Natural killer cell (primary cell): ENCODE data around the gene CYP27B1. TPM values are rescaled to one million over a fixed set of nuclear protein-coding genes. Genes with fewer than 3 reads are reported as not detected.
A peak's percentile ranks its signal among the peaks of the same experiment; 100 is the strongest.

Experiments used
- ATAC-seq, 3 donors: fragments of 150-1000 bp in 2 of 3; fragments of 200-7000 bp in 1 of 3; cut with Tn5 transposase; 1 replicate in 1 of 3; 2 replicates in 2 of 3; pipeline ENCODE4 v1.10.0; 2021; ENCODE audit warnings: mild to moderate bottlenecking in 2 of 3, moderate library complexity in 2 of 3
- DNase-seq, 2 donors: peaks; one replicate each; pipeline versions ENCODE4 v3.0.0 to v3.0.0-alpha.2; 2013 to 2021; ENCODE audit warnings: mixed read lengths in 1 of 2
- H3K27ac ChIP-seq: one replicate; pipeline ENCODE4 v1.5.1; 2013; ENCODE audit warnings: mild to moderate bottlenecking, low read length
- H3K27me3 ChIP-seq: one replicate; pipeline ENCODE4 v1.6.1; 2013; ENCODE audit warnings: low read length; ENCODE audit not compliant: control insufficient read depth, insufficient read depth
- H3K36me3 ChIP-seq: one replicate; pipeline ENCODE4 v1.6.1; 2013; ENCODE audit warnings: low read length; ENCODE audit not compliant: control insufficient read depth, insufficient read depth
- H3K4me1 ChIP-seq: one replicate; pipeline ENCODE4 v1.6.1; 2013; ENCODE audit warnings: low read length; ENCODE audit not compliant: control insufficient read depth, insufficient read depth
- H3K4me3 ChIP-seq: one replicate; pipeline ENCODE4 v1.5.1; 2013; ENCODE audit warnings: low read length
- H3K9me3 ChIP-seq: one replicate; pipeline ENCODE4 v1.6.1; 2013; ENCODE audit warnings: low read length; ENCODE audit not compliant: control insufficient read depth, insufficient read depth
- H3K27ac Mint-ChIP-seq, 2 donors: one replicate each; pipeline ENCODE4 v1.8.0; 2022; ENCODE audit warnings: mild to moderate bottlenecking in 2 of 2, mixed read lengths in 2 of 2, moderate library complexity in 1 of 2
- H3K27me3 Mint-ChIP-seq, 2 donors: one replicate each; pipeline ENCODE4 v1.8.0; 2022; ENCODE audit warnings: low read depth in 2 of 2, mixed read lengths in 2 of 2
- H3K36me3 Mint-ChIP-seq: one replicate; pipeline ENCODE4 v1.8.0; 2022; ENCODE audit warnings: mixed read lengths
- H3K4me1 Mint-ChIP-seq, 2 donors: one replicate each; pipeline ENCODE4 v1.8.0; 2022; ENCODE audit warnings: mixed read lengths in 2 of 2
- H3K4me3 Mint-ChIP-seq: one replicate; pipeline ENCODE4 v1.8.0; 2022; ENCODE audit warnings: mild to moderate bottlenecking, moderate library complexity, mixed read lengths
- H3K9me3 Mint-ChIP-seq, 2 donors: one replicate each; pipeline ENCODE4 v1.8.0; 2022; ENCODE audit warnings: mixed read lengths in 2 of 2
- CTCF ChIP-seq: fragments of 200-600 bp; IDR thresholded peaks from one replicate; pipeline ENCODE4 v1.8.0; 2022; ENCODE audit warnings: antibody characterized with exemption
- WGBS: methylation state at CpG from one replicate; pipeline ENCODE4 v1.1.7; 2013; ENCODE audit warnings: missing lambda C conversion rate; ENCODE audit not compliant: insufficient coverage; 5-methylcytosine and 5-hydroxymethylcytosine counted together
- intact Hi-C: fragments of 100-400 bp; cut with micrococcal nuclease; formaldehyde crosslinking; loops from one replicate; pipeline ENCODE4 v1.14.2; 2022
- total RNA-seq, 4 donors: library from RNA; stranded (reverse); fragments of 120-200 nt in 1 of 4; gene quantifications; one replicate each; pipeline versions ENCODE4 v1.2.3 to v1.2.4, GENCODE V29; 2013 to 2022

Gene CYP27B1
- total RNA-seq, 3 donors from 2014 or later (not counting 1 experiment from before 2014, with no cell fraction given) = 1.1 to 1.7 (median 1.6) TPM

- Mint-ChIP-seq H3K36me3 (no peaks in the 10 kb centered on the region), H3K4me1 (peaks cover 19% of the 10 kb centered on the region in 2 donors), H3K9me3 (no peaks in the 10 kb centered on the region), H3K4me3 (no peak overlapping the region), H3K27me3 (no peaks in the 10 kb centered on the region), H3K27ac (no peak overlapping the region)
- no peaks in the 10 kb centered on the region for H3K36me3 ChIP-seq
- DNase-seq = no peak
- H3K4me1 ChIP-seq = peaks cover 34% of the 10 kb centered on the region
- no peak for TF ChIP-seq CTCF
- no peaks in the 10 kb centered on the region for H3K9me3 ChIP-seq
- WGBS = 95% methylated on average over 6 of the region's 7 CpGs
- H3K27me3 ChIP-seq = no peaks in the 10 kb centered on the region
- no peak overlapping the region for H3K27ac ChIP-seq
- no peak for ATAC-seq
- H3K4me3 ChIP-seq = no peak overlapping the region
- intact Hi-C loops = no loop called here
These were observed 11.0 kb upstream of the CYP27B1 start for GRCh38 chr12:57777911-57778310.

DNA sequence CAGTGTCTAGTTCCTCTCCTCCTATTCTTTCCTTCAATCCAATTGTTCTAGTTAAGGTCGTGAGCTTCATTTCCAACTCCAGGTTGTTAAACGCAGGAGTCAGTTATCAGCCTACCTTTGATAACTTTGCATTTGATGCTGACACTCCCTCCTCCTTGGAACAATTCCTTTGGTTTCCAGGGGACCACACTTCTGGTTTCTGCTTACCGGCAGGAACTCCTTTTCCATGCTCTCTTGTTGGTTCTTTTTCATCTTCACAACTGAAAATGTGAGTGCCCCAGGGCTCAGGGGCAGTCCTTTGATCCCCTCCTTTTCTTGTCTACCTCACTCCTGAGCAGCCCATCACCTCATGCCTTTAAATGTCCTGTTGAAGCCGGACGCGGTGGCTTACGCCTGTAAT is 10.5 kb upstream of the CYP27B1 start:
- H3K4me1 ChIP-seq = peaks cover 33% of the 10 kb centered on the region
- DNase-seq (no peak), ATAC-seq (no peak)
- 95% methylated on average over 3 of the region's 7 CpGs for WGBS
- no peaks in the 10 kb centered on the region for H3K27me3 ChIP-seq
- no peak overlapping the region for H3K27ac ChIP-seq
- no peak overlapping the region for H3K4me3 Mint-ChIP-seq
- no peak overlapping the region for H3K4me3 ChIP-seq
- peaks cover 16 to 17% of the 10 kb centered on the region in 2 donors for H3K4me1 Mint-ChIP-seq
- H3K9me3 ChIP-seq = no peaks in the 10 kb centered on the region
- intact Hi-C loops = no loop called here
- no peaks in the 10 kb centered on the region for H3K27me3 Mint-ChIP-seq
- H3K36me3 ChIP-seq = no peaks in the 10 kb centered on the region
- H3K36me3 Mint-ChIP-seq = no peaks in the 10 kb centered on the region
- H3K27ac Mint-ChIP-seq = no peak overlapping the region
- no peak for TF ChIP-seq CTCF
- no peaks in the 10 kb centered on the region for H3K9me3 Mint-ChIP-seq

- WGBS = 88% methylated on average over 2 of the region's 2 CpGs
- no peak overlapping the region for H3K27ac ChIP-seq
- Mint-ChIP-seq H3K9me3 (no peaks in the 10 kb centered on the region), H3K36me3 (no peaks in the 10 kb centered on the region), H3K4me1 (peaks cover 14% of the 10 kb centered on the region in 2 donors), H3K4me3 (no peak overlapping the region), H3K27ac (no peak overlapping the region), H3K27me3 (no peaks in the 10 kb centered on the region)
- no peak for TF ChIP-seq CTCF
- intact Hi-C loops = no loop called here
- H3K4me1 ChIP-seq = peaks cover 34% of the 10 kb centered on the region
- no peak for ATAC-seq
- no peaks in the 10 kb centered on the region for H3K27me3 ChIP-seq
- no peak overlapping the region for H3K4me3 ChIP-seq
- no peak for DNase-seq
- H3K36me3 ChIP-seq = no peaks in the 10 kb centered on the region
- H3K9me3 ChIP-seq = no peaks in the 10 kb centered on the region
These were observed 9.3 kb upstream of the CYP27B1 start for GRCh38 chr12:57776247-57776587.

DNA sequence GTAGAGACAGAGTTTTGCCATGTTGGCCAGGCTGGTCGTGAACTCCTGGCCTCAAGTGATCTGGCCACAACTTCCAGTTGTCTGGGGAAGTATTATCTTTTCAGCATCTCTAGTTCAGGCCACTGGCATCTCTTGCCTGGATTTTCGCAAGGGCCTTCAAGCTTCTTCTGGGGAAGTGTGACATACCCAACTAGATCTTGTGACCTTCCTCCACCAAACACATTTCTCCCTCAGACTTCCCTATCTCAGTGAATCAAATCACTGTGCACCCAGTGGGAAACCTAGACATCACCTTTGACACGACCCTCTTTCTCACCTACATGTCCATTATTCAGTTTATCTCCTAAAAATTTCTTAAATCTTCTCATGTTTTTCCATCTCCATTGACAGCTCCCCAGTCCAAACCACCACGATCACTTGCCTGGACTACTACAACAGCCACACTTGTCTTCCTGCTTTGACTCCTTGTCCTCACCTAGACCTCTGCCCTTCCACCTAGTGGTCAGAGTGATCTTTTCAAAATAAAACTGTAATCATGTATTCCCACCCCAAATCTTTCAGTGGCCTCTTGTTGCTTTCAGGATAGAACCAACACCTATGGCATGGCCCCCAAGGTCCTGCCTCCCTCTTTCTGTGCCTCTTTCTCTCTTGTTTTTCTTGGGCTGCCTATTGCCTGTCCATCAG is 8.8 kb upstream of the CYP27B1 start:
- no peak for DNase-seq
- H3K27ac Mint-ChIP-seq = no peak overlapping the region

More for the DNA sequence above, 8.8 kb upstream of the CYP27B1 start:
- Histone ChIP-seq H3K27me3 (no peaks in the 10 kb centered on the region), H3K27ac (no peak overlapping the region), H3K4me3 (no peak overlapping the region), H3K4me1 (peaks cover 29% of the 10 kb centered on the region), H3K9me3 (no peaks in the 10 kb centered on the region), H3K36me3 (no peaks in the 10 kb centered on the region)
- H3K4me3 Mint-ChIP-seq = peak overlapping the region; percentile 5
- no peak for ATAC-seq
- intact Hi-C loops = no loop called here
- no peaks in the 10 kb centered on the region for H3K9me3 Mint-ChIP-seq
- 86% methylated on average over 4 of the region's 4 CpGs for WGBS
- no peaks in the 10 kb centered on the region for H3K27me3 Mint-ChIP-seq
- TF ChIP-seq CTCF = no peak
- H3K4me1 Mint-ChIP-seq = peaks cover 14% of the 10 kb centered on the region in 2 donors
- no peaks in the 10 kb centered on the region for H3K36me3 Mint-ChIP-seq
